Measurements from ENCODE around the gene TMEM235. TPM values are rescaled to one million over a fixed set of nuclear protein-coding genes. Genes with fewer than 3 reads are reported as not detected.
A peak's percentile ranks its signal among the peaks of the same experiment; 100 is the strongest.

TMEM235 gene
- total and polyA plus RNA-seq, 2 donors (not counting 3 experiments of a cell fraction or from before 2014, with no cell fraction given), result 0.04 to 0.38 TPM

DNA sequence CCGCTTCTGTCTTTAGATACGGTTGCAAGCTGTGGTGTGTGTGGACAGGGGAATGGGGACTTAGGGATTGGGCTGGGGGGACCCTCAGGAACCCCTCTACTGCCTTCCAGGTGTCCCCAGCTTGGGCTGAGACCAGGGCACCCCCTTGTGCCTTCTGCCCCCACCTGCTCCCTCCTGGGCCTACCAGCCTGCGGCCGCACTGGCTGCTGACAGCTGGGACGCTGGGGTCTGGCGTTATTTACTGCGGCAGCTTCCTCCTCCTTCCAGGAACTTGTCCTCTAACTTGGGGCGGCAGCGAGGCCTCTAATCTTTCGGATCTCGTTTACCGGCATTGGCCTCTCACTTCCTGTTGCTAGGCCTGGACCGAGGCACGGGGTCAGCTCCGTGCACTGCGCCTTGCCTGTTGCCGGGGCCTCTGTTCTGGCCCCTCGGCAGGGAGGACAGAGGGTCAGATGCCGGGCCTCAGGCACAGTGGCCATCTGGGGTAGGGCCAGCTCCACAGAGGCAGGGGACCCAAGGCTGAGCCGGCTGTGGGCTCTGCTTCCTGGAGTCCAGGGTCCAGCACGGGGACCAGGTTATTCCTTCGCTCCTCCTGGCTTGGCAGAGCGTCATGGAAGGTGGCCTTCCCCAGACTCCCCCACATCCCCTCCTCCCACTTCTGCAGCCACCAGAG lies 31.8 kb downstream of the TMEM235 start:
- peak; percentile 68 for FAIRE-seq
- BruUV-seq (replicated peaks), result no TSS peak
- H3K36me3 ChIP-seq (ENCODE audit: control insufficient read depth in 2 of 2, extremely low read depth in 1 of 2, insufficient read depth in 2 of 2, low read length in 2 of 2), result no peaks in the 10 kb centered on the region
- intact Hi-C loops (cut with micrococcal nuclease) (no loop called here), dilution Hi-C loops (cut with MboI; ENCODE audit: extremely low pct_ligation_motif_present, low sequenced_read_pairs) (no loop called here)
- H3K4me1 ChIP-seq (ENCODE audit: control insufficient read depth, extremely low read depth, insufficient read depth, low read length), result peaks cover 10% of the 10 kb centered on the region
- CTCF ChIA-PET, result interaction anchor here (1.1 to 1.9 kb wide), 2 partner anchors 13 to 178 kb away, joined by 3 to 23 read pairs; no protein-coding TSS in a partner anchor
- peak; percentile 40 for DNase-seq (ENCODE audit: low read depth, low spot score)
- POLR2A ChIA-PET, result no interaction called here
- no peak overlapping the region for H3K27ac ChIP-seq (ENCODE audit: insufficient read depth, low read depth, low read length)
- H3K9ac ChIP-seq (replicated peaks; ENCODE audit: extremely low read depth, insufficient read depth, low read length), result no peak overlapping the region
- H3K9me1 ChIP-seq (replicated peaks; ENCODE audit: control insufficient read depth, extremely low read depth, insufficient read depth, low read length), result no peaks in the 10 kb centered on the region
- H3K27me3 ChIP-seq (ENCODE audit: control insufficient read depth in 2 of 2, insufficient read depth in 2 of 2, low read length in 2 of 2), result no peaks in the 10 kb centered on the region
- H3K9me3 ChIP-seq (replicated peaks; ENCODE audit: control insufficient read depth, insufficient read depth, low read length), result no peaks in the 10 kb centered on the region
- no peaks in the 10 kb centered on the region for H3K79me2 ChIP-seq (ENCODE audit: control insufficient read depth, insufficient read depth, low read length)
- no peak overlapping the region for H3K4me2 ChIP-seq (ENCODE audit: insufficient read depth, low read length)
- TF ChIP-seq GATA2 (IDR thresholded peaks at IDR 0.05; ENCODE audit: insufficient read depth, insufficient read length, low read depth, low read length) (peak; percentile 21), MYC (IDR thresholded peaks at IDR 0.05; ENCODE audit: low read depth, low read length) (no peak)
- TF ChIP-seq, protein P1, sequence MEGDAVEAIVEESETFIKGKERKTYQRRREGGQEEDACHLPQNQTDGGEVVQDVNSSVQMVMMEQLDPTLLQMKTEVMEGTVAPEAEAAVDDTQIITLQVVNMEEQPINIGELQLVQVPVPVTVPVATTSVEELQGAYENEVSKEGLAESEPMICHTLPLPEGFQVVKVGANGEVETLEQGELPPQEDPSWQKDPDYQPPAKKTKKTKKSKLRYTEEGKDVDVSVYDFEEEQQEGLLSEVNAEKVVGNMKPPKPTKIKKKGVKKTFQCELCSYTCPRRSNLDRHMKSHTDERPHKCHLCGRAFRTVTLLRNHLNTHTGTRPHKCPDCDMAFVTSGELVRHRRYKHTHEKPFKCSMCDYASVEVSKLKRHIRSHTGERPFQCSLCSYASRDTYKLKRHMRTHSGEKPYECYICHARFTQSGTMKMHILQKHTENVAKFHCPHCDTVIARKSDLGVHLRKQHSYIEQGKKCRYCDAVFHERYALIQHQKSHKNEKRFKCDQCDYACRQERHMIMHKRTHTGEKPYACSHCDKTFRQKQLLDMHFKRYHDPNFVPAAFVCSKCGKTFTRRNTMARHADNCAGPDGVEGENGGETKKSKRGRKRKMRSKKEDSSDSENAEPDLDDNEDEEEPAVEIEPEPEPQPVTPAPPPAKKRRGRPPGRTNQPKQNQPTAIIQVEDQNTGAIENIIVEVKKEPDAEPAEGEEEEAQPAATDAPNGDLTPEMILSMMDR (IDR thresholded peaks at IDR 0.05; ENCODE audit: extremely low read depth in 1 of 2, insufficient read depth in 1 of 2, low read depth in 1 of 2, low read length in 2 of 2), result no peak
- no peaks in the 10 kb centered on the region for H4K20me1 ChIP-seq (replicated peaks; ENCODE audit: control insufficient read depth, extremely low read depth, insufficient read depth, low read length)
- H2AFZ ChIP-seq (ENCODE audit: low read depth, low read length), result peak overlapping the region; percentile 80
- H3K4me3 ChIP-seq (replicated peaks in 1 of 3; ENCODE audit: insufficient read depth in 1 of 3, low read depth in 1 of 3, low read length in 3 of 3), result no peak overlapping the region

GRCh38 chr17:78263736-78264340 lies 32.4 kb downstream of the TMEM235 start:
- Histone ChIP-seq H3K9me3 (replicated peaks; ENCODE audit: control insufficient read depth, insufficient read depth, low read length) (no peaks in the 10 kb centered on the region), H3K27me3 (ENCODE audit: control insufficient read depth in 2 of 2, insufficient read depth in 2 of 2, low read length in 2 of 2) (peaks cover 2% of the 10 kb centered on the region in 2 experiments), H3K9me1 (replicated peaks; ENCODE audit: control insufficient read depth, extremely low read depth, insufficient read depth, low read length) (no peaks in the 10 kb centered on the region), H2AFZ (ENCODE audit: low read depth, low read length) (no peak overlapping the region), H4K20me1 (replicated peaks; ENCODE audit: control insufficient read depth, extremely low read depth, insufficient read depth, low read length) (no peaks in the 10 kb centered on the region), H3K4me1 (ENCODE audit: control insufficient read depth, extremely low read depth, insufficient read depth, low read length) (peaks cover 7% of the 10 kb centered on the region), H3K27ac (ENCODE audit: insufficient read depth, low read depth, low read length) (no peak overlapping the region), H3K9ac (replicated peaks; ENCODE audit: extremely low read depth, insufficient read depth, low read length) (no peak overlapping the region), H3K4me3 (replicated peaks in 1 of 3; ENCODE audit: insufficient read depth in 1 of 3, low read depth in 1 of 3, low read length in 3 of 3) (no peak overlapping the region), H3K79me2 (ENCODE audit: control insufficient read depth, insufficient read depth, low read length) (no peaks in the 10 kb centered on the region), H3K36me3 (ENCODE audit: control insufficient read depth in 2 of 2, extremely low read depth in 1 of 2, insufficient read depth in 2 of 2, low read length in 2 of 2) (no peaks in the 10 kb centered on the region), H3K4me2 (ENCODE audit: insufficient read depth, low read length) (no peak overlapping the region)
- CTCF ChIA-PET, result interaction anchor here (1.1 to 1.9 kb wide), 2 partner anchors 13 to 179 kb away, joined by 3 to 23 read pairs; no protein-coding TSS in a partner anchor
- BruUV-seq (replicated peaks), result no TSS peak
- intact Hi-C loops (cut with micrococcal nuclease), result no loop called here
- dilution Hi-C loops (cut with MboI; ENCODE audit: extremely low pct_ligation_motif_present, low sequenced_read_pairs), result no loop called here
- no peak for DNase-seq (ENCODE audit: low read depth, low spot score)
- POLR2A ChIA-PET, result no interaction called here
- TF ChIP-seq, protein P1 (IDR thresholded peaks at IDR 0.05; ENCODE audit: extremely low read depth in 1 of 2, insufficient read depth in 1 of 2, low read depth in 1 of 2, low read length in 2 of 2), result no peak
- TF ChIP-seq MAX (IDR thresholded peaks at IDR 0.05; ENCODE audit: insufficient read depth, insufficient read length) (no peak), JUN (IDR thresholded peaks at IDR 0.05; ENCODE audit: borderline replicate concordance, insufficient read depth, insufficient read length, low read depth) (no peak), POLR2AphosphoS5 (IDR thresholded peaks at IDR 0.05; ENCODE audit: insufficient read depth, low read depth, low read length) (no peak), GATA2 (IDR thresholded peaks at IDR 0.05; ENCODE audit: insufficient read depth, insufficient read length, low read depth, low read length) (no peak), POLR2A (IDR thresholded peaks at IDR 0.05; ENCODE audit: low read depth, low read length) (no peak), MYC (IDR thresholded peaks at IDR 0.05; ENCODE audit: low read depth, low read length) (no peak), FOS (IDR thresholded peaks at IDR 0.05; ENCODE audit: borderline replicate concordance, insufficient read depth, low read length) (no peak), EZH2 (IDR thresholded peaks at IDR 0.05; ENCODE audit: borderline replicate concordance, low read depth, low read length, severe bottlenecking) (no peak)
- FAIRE-seq, result no peak
